Fibroblast of skin of scalp (primary cell): ENCODE measurements around the gene FBXL15.

Source experiments
- DNase-seq: peaks from one replicate; pipeline ENCODE4 v3.0.0-alpha.2; 2013

The FBXL15 gene

DNA sequence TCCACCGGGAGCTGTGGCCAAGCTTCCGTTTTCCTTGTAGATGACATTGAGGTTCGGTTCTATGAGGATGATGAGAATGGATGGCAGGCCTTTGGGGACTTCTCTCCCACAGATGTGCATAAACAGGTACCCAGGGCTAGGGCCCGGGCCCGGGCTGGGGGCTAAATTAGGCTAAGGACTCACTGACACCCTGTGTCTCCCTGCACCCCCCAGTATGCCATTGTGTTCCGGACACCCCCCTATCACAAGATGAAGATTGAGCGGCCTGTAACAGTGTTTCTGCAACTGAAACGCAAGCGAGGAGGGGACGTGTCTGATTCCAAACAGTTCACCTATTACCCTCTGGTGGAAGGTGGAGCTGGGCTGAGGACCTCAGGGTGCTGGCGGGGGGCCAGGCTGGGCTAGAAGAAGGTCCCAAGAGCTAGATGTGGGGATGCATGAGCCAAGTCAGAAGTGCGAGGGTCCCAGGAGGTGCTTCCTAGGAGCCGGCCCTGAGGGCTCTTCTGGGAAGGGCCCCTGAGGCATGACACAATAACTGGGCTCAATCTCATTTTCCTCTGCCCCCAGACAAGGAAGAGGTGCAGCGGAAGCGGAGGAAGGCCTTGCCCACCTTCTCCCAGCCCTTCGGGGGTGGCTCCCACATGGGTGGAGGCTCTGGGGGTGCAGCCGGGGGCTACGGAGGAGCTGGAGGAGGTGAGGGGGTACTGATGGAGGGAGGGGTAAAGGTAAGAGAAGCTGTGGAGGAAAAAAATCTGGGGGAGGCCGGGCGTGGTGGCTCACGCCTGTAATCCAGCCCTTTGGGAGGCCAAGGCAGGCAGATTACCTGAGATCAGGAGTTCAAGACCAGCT is 22.2 kb upstream of the FBXL15 start:
- no peak for DNase-seq

DNA sequence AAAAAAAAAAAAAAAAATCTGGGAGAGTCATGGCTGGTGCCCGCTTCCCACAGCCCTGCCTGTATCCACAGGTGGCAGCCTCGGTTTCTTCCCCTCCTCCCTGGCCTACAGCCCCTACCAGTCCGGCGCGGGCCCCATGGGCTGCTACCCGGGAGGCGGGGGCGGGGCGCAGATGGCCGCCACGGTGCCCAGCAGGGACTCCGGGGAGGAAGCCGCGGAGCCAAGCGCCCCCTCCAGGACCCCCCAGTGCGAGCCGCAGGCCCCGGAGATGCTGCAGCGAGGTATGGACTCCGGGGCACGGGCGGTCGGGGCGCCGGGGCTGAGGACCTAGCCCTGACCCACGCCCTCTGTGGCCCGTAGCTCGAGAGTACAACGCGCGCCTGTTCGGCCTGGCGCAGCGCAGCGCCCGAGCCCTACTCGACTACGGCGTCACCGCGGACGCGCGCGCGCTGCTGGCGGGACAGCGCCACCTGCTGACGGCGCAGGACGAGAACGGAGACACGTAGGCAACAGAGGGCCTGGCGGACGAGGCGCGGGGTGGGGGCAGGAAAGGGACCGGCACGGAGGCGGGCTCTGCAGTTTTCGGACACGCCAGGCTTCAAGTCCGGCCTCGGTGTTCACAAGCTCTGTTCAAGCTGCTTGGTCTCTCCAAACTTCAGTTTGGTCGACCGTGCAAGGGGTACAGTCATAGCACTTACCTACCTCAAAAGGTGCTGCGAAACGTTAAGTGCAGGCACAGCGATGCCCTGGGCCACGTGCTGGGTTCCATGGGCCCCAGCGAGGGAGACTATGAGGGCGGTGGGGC is 21.2 kb upstream of the FBXL15 start:
- peak; percentile 86 for DNase-seq

DNA sequence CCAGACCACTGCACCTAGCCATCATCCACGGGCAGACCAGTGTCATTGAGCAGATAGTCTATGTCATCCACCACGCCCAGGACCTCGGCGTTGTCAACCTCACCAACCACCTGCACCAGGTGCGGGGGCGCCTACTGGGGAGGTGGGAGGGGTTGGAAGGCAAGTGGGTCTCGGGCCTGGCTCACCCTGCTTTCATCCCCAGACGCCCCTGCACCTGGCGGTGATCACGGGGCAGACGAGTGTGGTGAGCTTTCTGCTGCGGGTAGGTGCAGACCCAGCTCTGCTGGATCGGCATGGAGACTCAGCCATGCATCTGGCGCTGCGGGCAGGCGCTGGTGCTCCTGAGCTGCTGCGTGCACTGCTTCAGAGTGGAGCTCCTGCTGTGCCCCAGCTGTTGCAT is 20.6 kb upstream of the FBXL15 start:
- no peak for DNase-seq

DNA sequence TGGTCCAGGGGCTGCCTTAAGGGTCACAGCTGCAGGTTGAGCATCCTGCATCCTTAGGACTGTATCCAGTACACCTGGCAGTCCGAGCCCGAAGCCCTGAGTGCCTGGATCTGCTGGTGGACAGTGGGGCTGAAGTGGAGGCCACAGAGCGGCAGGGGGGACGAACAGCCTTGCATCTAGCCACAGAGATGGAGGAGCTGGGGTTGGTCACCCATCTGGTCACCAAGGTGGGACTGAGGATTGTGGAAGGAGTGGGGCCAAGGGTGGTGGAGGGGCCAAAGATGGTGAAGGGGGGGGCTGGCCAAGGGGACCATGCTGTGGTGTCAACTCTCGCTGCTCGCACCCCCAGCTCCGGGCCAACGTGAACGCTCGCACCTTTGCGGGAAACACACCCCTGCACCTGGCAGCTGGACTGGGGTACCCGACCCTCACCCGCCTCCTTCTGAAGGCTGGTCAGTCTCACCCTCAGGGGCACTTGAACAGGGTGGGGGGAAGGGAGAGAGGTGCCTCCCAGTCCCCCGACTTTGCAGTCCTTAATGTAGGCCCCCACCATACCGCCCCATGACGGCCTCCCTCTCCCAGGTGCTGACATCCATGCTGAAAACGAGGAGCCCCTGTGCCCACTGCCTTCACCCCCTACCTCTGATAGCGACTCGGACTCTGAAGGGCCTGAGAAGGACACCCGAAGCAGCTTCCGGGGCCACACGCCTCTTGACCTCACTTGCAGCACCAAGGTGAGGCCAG is 19.9 kb upstream of the FBXL15 start:
- DNase-seq = no peak

DNA sequence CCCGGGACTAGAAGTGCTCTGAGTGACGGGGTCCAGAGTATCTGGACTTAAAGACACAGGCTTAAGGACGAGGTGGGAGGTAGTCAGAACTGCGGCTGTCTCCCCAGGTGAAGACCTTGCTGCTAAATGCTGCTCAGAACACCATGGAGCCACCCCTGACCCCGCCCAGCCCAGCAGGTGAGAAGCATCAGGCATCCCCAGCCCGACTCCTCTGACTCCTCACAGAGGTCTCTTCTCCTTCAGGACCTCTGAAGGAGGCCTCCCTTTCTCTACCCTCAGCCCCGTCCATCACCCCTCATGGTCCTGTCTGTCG is 19.3 kb upstream of the FBXL15 start:
- DNase-seq = no peak

DNA sequence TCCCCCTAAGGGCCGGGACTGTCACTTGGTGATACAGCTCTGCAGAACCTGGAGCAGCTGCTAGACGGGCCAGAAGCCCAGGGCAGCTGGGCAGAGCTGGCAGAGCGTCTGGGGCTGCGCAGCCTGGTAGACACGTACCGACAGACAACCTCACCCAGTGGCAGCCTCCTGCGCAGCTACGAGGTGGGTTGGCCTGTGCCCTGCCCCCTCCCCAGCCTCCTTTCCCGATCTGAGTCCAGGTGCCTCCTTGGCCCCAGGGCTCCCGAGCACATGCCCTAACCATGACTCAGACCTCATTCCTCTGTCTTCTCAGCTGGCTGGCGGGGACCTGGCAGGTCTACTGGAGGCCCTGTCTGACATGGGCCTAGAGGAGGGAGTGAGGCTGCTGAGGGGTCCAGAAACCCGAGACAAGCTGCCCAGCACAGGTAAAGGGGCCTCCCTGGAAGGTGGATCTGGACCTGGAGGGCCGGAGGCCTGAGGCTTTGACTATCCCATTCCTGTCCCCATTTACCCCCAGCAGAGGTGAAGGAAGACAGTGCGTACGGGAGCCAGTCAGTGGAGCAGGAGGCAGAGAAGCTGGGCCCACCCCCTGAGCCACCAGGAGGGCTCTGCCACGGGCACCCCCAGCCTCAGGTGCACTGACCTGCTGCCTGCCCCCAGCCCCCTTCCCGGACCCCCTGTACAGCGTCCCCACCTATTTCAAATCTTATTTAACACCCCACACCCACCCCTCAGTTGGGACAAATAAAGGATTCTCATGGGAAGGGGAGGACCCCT is 18.7 kb upstream of the FBXL15 start:
- DNase-seq = no peak

DNA sequence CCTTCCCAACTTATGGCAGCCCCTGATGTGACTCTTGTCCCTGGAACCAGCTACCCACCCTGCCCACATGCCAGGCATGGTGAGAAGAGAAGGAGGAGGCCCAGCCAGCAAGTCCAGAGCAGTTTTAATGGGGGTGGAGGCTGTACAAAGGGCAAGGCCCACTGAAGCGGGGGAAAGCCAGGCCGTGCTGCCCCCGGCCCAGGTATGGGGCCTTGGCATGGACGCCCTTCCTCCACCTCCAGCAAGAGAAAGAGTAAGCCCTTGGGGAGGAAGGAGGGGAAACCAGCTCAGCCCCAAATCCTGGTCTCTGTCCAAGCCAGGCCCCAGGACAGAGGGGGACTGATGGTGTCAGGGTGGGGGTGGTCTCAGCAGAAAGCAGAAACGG is 18.1 kb upstream of the FBXL15 start:
- DNase-seq = no peak

DNA sequence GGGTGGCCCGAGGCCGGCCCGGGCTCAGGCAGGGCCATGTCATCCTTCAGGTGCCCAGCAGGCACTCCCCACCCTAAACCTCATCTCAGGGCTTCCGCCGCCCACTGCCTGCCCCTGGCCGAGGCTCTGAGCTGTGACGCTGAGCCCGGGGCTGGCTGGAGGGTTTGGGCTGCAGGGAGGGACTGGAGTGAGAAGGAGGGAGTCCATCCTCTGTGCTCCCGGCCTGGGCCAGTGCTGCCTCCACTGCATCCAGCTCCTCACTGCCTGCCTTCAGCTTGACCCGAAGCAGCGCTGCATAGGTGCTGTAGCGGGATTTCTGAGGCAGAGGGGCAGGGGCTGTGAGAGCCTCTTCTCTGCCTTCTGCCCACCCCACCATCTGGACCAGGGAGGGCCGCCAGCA is 17.5 kb upstream of the FBXL15 start:
- DNase-seq = no peak

DNA sequence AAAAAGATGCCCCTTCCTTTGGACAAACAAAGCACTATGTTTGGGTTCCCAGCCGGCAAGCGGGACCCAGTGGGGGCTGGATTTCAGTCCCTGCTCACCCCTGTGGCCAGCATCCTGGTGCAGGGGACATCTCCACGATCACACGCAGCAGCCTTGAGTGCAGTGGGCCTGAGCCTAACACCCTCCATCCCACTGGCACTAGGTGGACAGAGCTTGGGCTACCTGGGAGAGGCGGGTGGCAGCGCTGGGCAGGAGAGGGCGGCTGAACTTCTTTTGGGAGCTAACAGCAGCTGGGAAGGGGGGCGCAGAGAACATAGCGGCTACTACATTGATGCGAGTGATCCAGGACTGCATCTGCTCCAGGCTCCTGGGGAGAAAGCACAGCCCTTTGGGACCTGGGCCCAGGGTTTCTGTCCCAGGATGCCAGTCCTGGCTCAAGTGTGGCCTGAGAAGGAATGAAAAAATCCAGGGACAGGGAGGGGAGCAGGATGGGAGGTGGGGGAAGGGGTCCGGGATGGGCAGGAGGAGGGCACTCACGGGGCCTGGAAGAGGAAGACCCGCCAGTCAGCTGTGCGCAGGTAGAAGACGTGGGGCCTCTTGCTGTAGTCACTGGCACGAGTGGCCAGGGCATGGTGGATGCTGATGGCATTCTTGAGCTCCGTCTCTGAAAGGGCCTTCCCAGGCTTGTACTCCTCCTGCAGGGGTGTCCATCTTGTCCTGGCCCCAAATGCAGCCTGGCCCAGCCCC is 16.1 kb upstream of the FBXL15 start:
- no peak for DNase-seq

DNA sequence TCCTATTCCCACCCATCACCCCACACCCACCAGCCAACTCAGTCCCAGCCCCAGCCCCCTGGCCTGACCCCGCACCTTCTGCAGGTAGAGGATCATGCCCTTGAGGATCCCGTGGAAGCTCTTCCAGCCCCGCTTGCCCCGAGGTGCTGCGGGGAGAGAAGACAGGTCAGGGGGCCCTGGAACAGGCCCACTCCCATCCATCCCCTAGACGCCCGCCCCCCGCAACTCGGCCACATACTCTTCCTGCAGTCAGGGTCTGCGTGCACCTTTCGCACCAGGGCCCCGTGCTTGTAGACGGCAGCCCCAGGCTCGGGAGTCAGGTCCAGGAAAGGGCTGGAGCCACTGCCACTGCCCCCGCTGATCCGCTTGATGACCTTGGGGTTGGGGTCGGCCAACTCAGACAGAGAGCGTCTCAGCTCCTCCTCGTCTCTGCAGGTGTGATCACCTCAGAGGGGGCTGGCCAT is 15.5 kb upstream of the FBXL15 start:
- DNase-seq = no peak

DNA sequence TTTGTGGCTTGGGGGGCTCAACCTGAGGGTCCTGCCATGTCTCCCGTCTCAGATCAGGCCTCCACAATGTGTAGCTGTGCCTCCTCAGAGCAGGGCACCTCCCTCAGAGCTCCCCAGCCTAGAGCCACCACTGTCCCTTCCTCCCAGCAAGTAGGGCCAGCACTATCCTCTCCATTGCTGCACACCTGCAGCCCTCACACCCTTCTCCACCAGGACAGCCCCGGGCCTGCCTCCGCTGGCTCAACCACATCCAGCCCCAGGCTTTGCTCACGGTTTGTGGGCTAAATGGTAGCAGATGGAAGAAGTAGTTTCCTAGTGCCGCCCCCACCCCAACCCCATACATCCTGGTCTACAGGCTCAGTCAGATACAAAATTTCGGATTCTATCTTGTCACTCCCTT is 15.0 kb upstream of the FBXL15 start:
- DNase-seq = no peak

DNA sequence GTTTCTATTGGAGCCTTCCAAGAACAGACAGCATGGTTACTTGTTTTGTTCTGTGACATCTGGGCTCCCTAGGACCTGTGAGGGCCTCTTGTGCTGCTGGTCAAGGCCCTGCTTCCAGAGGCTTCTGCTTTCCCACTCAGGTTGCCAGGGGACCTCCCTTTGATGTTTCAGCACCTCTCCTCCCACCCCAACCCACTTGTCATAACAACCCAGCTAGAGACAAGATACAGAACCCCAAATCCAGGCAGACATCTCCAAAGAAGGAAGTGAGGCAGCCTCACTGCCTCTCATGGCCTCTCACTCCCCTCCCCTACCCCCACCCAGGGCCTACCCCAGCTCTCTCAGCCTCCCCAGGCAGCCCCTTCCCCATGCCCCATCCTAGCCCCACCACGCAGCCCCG is 13.8 kb upstream of the FBXL15 start:
- no peak for DNase-seq

DNA sequence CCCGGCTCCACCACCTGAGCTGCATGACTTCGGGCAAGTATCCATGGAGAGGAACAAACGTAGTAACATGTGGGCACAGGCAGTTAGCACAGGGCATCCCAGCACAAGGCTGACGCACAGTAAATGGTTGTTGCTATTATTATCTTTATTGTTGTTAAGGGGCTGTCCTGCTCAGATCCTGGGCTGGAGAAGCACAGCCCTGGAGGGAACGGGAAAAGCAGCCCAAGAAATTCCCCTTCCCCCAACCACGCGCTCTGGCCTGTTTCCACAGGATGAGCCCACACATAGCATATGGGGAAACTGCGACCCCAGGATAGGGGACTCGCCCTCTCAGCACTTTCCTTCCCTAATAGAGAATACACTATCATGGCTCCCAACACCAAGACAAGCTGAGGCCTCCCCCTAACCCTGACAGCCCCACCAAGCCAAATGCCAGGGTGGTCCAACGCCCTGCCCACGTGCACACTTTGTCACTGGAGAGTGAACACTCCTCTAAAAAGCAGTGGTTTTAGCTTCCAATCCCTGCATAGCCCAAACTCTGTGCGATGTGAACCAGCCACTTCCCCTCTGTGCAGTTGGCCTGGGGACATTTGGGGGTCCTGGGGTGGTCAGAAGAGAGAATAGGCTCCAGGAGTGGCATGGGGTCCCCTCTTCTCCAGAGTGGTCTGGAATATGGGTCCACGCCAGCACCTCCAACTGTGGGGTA is 13.1 kb upstream of the FBXL15 start:
- no peak for DNase-seq

DNA sequence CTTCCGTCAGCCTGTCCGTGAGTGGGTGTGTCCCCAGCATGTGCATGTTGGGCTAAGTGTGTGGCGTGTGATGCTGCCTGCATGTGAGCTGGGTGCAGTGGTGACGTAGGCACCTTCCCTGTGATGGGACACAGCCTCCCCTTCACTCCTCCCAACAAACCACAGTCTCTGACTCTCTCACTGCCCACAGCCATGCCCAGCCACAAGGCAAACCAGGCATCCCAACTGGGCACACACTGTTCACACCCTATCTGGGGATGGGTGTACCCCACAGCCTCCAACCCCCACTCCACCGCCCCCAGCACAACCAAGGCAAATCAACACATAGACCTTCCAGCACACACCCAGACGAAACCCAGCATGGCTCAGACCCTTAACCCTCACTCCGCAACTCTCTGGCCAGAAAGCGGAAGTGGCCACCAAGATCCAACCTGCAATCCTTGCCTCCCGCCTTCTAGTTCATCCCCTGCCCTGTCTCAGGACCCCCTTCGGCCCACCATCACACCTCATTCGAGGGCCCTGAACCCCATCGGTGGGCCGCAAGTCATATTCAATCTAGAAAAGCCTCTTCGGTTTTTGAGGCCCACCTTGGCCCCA is 12.4 kb upstream of the FBXL15 start:
- no peak for DNase-seq

DNA sequence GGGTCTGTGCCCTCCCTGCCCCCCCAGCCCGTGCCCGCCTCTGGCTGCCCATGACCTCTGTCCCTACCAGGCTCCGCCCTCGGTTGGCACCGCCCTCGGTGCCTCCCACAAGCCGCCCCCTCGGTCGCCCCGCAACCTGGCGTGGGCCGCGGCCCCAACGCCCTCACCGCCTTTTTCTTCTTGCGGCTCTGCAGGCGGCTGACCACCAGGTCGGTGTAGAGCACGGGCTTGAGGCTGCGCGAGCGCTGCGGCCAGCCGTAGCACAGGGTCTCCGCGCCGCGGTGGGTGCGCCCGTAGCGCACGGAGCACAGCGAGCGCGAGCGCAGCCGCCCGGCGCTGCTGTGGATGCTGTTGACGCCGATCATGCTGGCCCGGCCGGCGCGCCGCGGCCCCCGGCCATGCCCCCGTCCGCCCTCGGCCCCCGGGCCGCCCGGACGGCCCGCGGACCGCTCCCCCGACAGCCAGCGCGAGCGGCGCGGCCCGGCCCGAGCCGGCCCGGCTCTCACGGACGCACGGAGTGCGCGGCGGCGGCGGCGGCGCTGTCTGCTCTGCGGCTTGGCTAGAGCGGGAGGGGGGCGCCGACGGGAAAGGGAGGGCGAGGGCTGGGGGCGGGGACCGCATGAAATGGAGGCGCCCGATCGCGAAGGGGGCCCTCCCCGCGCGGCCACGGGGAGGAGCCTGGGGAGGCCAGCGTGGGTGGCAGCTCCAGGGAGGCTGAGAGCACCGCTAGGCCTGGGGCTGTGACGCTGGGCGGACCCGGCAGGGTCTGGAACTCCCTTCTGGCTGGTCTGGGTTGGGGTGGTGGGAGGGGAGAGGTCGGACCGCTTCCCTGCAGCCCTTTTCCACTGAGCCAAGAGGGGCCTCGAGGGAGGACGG is 11.7 kb upstream of the FBXL15 start:
- no peak for DNase-seq

DNA sequence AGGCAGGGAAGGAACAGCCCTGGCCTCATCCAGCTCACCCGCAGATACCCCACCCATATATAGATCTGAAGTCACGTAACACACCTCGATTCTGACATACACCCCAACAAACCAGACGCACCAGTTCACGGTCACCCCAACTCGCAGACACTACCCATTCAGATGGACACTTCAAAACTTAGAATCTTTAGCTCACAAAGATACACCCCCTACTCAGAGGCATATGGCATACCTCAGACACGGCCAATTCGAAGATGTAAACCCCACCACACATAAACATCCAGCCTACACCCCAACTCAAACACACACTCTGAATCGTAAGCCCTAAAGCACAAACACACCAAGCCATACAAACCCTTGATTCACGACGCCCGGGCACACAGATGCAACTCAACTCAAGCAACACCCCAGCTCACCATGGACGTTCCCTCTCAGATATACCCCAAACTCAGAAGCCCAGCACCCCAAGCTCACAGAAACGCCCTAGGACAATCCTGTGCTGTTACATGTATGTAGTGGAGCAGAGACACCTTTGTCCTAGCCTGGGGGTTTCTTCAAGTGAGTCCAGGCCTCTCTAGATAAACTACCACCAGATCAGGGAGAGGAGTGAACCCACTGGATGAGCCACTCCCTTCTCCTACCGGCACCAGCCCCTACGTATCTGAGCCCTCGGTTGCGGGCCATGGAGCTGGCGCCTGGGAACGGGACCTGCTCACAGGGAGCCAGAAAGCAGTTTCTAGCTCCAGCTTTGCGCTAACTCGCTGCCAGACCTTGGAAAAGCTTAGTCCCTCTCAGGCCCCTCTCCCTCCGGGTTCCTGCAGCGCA is 10.8 kb upstream of the FBXL15 start:
- DNase-seq = no peak

DNA sequence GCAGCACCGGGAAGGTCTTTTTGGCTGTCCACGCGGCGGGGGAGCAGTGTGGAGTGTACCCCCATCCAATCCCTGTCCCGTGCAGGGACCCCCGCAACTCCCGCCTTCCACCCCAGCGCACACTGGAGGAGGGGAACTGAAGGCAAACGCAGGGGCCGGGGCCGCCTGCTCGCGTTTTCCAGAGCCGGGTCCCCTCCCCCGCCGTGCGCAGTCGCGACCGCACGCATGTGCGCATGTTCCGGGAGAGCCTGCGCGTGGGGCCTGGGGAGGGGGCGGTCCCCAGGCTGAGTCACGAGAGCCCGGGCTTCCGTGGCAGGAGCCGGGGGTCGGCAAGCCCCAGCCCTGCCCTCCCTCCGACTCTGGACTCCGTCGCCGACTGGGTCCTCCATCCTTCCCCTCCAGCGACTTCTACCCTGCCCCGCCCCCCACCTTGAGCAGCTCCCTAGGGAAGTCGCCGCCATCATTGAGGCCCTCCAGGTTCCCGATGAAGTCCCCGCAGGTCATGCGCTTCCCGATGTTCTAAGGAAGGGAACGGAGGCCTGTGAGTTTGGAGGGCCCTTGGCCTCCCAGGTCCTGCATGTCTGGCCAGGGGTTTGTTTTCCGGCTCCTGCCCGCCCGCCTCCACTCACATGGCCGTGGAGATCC is 10.1 kb upstream of the FBXL15 start:
- no peak for DNase-seq
